Heart left ventricle (tissue), 13 donors: ENCODE results near the gene KCP.

Experiments
- POLR2A ChIP-seq, 2 donors: fragments of 450-650 bp; IDR thresholded peaks; one replicate each; pipeline ENCODE4 v1.6.1; 2017; ENCODE audit warnings: antibody characterized with exemption in 2 of 2, mild to moderate bottlenecking in 2 of 2, moderate library complexity in 2 of 2
- TF ChIP-seq, protein P1 (sequence below), 12 donors: fragments of 200-600 bp; sonication (generic) in 4 of 12; IDR thresholded peaks; one replicate each; pipeline versions ENCODE4 v1.5.0 to v1.8.0; 2018 to 2022; ENCODE audit warnings: antibody characterized with exemption in 12 of 12, mild to moderate bottlenecking in 5 of 12
- donor health status: ischemic (EF 13 %, LVEDD 7.1; RV severe dilation, severe dysfunction).
- donor health status: DM: no; HTN: yes; CAD: no.
- donor health status: DM: no; HTN: no; CAD: no.
- donor health status: ischemic (EF 25% LVEDD 6.9; RV normal size, moderate dysfunction).
- donor health status: ischemic (EF 25% LVEDD 5.7; RV mildly dilated, moderate dysfunction).
- donor health status: ischemic (EF 35%, LVEDD 5.7; RV mildly dilated, moderate dysfunction).
- donor health status: nonischemic (EF 11% LVEDD 7.7; RV severe dilation, severe dysfunction).
- donor health status: DM: yes; HTN: yes; CAD: no.
- donor health status: PGD.
- donor health status: ischemic (EF 29% LVEDD 5.4; RV normal size, mild dysfunction).
- donor health status: nonischemic (EF 23%, LVEDD 6.1; RV moderate dilation, normal function).

DNA sequence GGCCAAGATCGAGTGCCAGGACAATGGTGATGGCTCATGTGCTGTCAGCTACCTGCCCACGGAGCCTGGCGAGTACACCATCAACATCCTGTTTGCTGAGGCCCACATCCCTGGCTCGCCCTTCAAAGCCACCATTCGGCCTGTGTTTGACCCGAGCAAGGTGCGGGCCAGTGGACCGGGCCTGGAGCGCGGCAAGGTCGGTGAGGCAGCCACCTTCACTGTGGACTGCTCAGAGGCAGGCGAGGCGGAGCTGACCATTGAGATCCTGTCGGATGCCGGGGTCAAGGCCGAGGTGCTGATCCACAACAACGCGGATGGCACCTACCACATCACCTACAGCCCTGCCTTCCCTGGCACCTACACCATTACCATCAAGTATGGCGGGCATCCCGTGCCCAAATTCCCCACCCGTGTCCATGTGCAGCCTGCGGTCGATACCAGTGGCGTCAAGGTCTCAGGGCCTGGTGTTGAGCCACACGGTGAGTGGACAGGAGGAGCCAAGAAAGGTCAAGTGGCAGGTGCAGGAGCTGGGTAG, 65.7 kb downstream of the KCP start:
- TF ChIP-seq POLR2A (IDR thresholded peaks at IDR 0.05) = no peak
- TF ChIP-seq, protein P1, sequence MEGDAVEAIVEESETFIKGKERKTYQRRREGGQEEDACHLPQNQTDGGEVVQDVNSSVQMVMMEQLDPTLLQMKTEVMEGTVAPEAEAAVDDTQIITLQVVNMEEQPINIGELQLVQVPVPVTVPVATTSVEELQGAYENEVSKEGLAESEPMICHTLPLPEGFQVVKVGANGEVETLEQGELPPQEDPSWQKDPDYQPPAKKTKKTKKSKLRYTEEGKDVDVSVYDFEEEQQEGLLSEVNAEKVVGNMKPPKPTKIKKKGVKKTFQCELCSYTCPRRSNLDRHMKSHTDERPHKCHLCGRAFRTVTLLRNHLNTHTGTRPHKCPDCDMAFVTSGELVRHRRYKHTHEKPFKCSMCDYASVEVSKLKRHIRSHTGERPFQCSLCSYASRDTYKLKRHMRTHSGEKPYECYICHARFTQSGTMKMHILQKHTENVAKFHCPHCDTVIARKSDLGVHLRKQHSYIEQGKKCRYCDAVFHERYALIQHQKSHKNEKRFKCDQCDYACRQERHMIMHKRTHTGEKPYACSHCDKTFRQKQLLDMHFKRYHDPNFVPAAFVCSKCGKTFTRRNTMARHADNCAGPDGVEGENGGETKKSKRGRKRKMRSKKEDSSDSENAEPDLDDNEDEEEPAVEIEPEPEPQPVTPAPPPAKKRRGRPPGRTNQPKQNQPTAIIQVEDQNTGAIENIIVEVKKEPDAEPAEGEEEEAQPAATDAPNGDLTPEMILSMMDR (IDR thresholded peaks at IDR 0.05) = no peak
